Astrocyte of the spinal cord (primary cell): Measurements from ENCODE around the gene GALNT7.

Experiments
- DNase-seq: peaks from one replicate; pipeline ENCODE4 v3.0.0; 2011; ENCODE audit warnings: low read depth, low spot score
- H3K4me3 ChIP-seq: 2 replicates; pipeline ENCODE4 v1.5.1; 2011; ENCODE audit warnings: low read depth, mild to moderate bottlenecking, low read length, moderate library complexity
- in situ Hi-C: cut with HindIII; loops from 2 replicates; pipeline ENCODE4 v1.10.0; 2017; ENCODE audit warnings: low sequenced_read_pairs
- TF ChIP-seq, protein P1 (sequence below): IDR thresholded peaks from 2 replicates; pipeline ENCODE4 v1.5.1; 2012; ENCODE audit warnings: low read depth, mild to moderate bottlenecking, low read length, inconsistent platforms

Gene GALNT7

DNA sequence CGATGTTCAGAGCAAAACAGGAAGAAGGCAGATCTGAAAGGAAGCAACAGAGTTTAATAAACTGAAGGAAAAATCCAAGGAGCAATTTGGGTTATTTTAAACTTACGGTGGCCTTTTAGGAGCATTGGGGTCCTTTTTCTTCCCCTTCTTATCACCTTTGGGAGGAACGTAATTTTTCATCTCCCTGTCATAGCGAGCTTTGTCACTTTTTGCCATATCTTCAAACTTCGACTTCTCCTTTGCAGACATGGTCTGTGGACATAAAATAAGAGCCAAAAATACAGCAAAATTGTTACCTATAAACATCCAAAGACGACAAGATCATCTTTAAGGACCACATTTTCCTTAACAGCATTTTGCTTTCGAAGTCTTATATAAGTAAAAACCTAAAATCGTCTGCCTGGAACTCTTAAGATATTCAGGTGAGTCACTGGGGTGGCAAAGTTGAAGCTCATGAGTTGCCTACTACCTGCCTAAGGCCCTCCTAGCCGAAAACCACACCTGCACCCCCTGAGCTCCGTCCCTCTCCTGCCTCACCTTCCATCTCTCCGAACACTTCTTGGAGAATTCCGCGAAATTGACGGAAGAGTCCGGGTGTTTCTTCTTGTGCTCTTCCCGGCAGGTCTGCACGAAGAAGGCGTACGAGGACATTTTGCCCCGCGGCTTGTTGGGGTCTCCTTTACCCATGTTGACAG lies 164.5 kb downstream of the GALNT7 start:
- TF ChIP-seq, protein P1, sequence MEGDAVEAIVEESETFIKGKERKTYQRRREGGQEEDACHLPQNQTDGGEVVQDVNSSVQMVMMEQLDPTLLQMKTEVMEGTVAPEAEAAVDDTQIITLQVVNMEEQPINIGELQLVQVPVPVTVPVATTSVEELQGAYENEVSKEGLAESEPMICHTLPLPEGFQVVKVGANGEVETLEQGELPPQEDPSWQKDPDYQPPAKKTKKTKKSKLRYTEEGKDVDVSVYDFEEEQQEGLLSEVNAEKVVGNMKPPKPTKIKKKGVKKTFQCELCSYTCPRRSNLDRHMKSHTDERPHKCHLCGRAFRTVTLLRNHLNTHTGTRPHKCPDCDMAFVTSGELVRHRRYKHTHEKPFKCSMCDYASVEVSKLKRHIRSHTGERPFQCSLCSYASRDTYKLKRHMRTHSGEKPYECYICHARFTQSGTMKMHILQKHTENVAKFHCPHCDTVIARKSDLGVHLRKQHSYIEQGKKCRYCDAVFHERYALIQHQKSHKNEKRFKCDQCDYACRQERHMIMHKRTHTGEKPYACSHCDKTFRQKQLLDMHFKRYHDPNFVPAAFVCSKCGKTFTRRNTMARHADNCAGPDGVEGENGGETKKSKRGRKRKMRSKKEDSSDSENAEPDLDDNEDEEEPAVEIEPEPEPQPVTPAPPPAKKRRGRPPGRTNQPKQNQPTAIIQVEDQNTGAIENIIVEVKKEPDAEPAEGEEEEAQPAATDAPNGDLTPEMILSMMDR = no peak
- H3K4me3 ChIP-seq = peak overlapping the region; percentile 98
- DNase-seq = no peak
- in situ Hi-C loops = no loop called here

DNA sequence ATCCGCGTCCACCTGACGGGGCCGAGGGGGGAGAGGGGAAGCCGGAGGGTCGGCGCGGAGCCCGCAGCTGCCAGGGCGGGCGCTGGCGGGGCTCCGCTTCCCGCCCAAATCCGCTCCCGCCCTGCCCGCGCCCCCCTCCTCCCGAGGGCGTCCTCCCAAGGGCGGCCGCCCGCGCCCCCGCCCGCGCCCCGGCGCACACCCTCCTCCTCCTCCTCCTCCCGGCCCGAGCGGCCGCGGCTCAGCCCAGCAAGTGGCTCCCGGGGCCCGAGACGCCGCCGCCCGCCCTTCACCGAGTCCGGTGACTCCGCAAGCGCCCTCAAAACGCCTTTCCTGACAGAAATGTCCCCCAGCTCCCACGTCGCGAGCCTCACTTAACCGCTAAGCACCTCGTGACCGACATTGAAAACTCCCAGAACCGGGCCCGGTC lies 165.1 kb downstream of the GALNT7 start:
- H3K4me3 ChIP-seq = peak overlapping the region; percentile 98
- DNase-seq = peak; percentile 34

DNA sequence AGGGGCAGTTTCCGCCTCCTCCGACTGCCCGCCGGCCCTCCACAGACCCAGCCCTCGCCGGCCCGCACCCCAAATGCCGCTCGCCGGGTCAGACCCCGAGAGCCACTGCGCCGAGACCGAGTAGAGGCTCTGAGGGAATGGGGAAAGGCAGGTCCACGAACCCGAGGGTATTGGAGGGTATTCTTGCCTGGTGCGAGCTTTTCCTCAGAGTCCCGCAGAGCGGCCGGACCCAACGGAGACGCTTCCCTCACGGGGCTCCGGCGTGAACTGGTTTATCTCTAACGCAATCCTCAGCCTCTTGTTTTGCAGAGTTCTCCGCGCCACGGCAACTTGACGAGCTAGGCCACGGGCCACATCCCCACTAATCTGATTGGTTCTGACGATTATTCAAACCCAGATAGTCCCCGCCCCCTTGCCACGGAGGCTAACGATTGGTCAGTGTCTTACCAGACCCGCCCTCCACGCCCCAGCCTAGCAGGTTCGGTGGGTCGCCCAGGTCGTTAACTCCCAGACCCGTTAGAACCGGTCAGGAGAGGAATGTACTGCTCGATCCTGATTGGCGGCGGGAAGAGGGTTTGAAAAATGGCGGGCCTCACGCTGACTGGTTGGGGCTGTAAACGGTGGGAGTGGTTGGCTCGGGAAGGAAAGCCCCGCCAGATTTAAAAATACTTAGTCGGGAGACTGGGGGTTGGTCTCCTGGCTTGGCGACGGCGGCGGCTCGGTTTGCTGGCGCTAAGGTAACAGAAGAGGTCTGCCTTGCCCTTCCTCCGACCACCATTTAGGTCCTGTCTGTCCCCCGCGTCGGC lies 165.7 kb downstream of the GALNT7 start, which contains the start of gene HMGB2:
Gene HMGB2, minus strand, starts transcription at position 274 of the 806 bp plus-strand sequence. CDS start 709 bp downstream, outside the sequence.
- peak; percentile 100 for DNase-seq
- in situ Hi-C loops = no loop called here
- peak within 1 kb of the TSS; percentile 98 for H3K4me3 ChIP-seq
- TF ChIP-seq, protein P1 = no peak

More for the DNA sequence above, 165.1 kb downstream of the GALNT7 start:
- TF ChIP-seq, protein P1 = no peak
- in situ Hi-C loops = no loop called here

DNA sequence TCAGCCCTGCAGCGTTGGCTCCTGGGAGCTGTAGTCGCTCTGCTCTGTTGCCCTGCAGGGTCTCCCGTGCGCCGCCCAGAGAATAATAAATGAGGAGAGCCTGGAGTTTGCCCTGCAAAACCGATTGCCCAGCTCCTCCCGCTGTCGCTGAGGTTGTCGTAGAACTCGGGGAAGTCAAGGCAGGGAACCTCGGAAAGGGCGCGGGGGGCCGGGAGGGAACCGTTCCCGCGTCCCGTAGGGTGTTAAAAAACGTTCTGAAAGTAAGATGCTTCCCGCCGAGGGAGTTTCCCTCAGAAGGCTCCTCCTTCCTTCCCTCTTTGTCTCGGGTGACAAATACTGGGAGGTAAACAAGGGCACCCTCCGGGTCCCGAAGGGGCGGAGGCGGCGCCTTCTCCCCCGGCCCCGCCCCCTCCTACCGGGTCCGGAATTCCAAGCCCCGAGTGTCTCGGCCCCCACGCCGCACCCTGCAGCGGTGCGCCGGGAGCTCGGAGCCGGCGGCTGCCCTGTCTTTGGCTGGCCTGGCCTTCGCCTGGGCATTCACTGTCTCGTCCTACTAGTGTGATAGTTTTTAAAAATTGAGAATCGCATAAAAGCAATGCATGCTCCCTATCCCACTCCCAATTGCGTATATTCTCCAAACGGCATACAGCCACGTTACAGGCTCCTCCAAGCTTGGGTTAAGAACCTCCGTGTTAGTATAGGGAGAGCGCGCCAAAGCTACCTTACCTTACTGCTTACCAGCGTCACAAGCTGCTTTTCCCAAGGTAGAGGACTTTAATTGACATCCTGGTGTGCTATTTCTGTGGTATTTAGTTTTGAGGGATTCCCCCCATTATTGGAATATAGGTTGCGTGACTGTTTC lies 166.5 kb downstream of the GALNT7 start:
- DNase-seq = peak; percentile 87
- in situ Hi-C loops = no loop called here
- peak overlapping the region; percentile 98 for H3K4me3 ChIP-seq
- TF ChIP-seq, protein P1 = no peak

DNA sequence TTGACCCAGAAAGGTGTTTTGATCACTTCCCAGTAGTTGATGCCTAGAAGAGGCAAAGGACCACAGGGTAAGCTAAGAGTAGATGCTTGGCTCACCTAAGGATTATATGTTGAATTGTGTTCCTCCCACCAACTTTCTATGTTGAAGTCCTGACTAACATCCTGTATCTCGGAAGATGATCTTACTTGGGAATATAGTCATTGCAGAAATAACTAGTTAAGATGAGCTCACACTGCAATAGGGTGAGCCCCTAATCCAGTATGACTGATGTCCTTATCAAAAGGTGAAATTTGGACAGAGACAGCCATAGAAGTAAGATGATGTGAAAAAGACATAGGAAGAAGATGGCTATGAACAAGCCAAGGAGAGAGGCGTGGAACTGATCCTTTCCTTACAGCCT lies 168.9 kb downstream of the GALNT7 start:
- TF ChIP-seq, protein P1 = no peak
- in situ Hi-C loops = no loop called here
- H3K4me3 ChIP-seq = no peak overlapping the region
- no peak for DNase-seq

DNA sequence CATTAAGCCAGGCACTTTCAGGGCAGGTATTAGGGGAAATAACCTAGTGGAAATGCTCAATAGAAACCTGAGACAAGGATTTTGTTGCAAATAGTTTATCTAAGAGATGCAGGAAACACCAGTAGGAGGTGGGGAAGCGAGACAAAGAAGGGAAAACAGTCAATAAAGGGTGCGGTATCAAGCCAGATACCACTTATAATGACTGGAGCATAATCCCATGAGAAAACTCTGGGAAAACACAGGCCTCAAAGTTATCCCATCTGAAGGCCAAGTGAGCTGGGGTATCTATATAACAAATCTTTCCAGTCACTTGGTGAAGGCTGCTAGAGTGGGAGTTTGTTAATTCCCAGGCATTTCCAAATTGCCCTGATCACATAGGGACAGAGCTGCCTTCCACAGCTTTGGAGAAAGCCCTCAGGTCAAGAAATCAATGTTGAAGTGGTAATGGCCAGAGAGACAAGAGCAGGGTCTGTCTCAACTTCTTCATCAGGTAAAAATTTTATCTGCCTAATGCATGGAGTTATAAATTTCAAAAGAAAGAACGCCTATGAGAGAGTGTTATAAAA lies 175.3 kb downstream of the GALNT7 start:
- TF ChIP-seq, protein P1 = no peak
- no peak for DNase-seq
- no peak overlapping the region for H3K4me3 ChIP-seq
- in situ Hi-C loops = no loop called here
